Keratinocyte (primary cell): Measurements from ENCODE around the gene APEH. TPM values are rescaled to one million over a fixed set of nuclear protein-coding genes. Genes with fewer than 3 reads are reported as not detected.

Experiments used
- DNase-seq: peaks from one replicate; pipeline ENCODE4 v3.0.0-alpha.2; 2011; ENCODE audit warnings: low read depth, missing footprints, low spot score
- FAIRE-seq: peaks from 2 replicates; lab custom pipeline; 2011; peaks lifted over from hg19 to GRCh38; lab: Jason Lieb, UNC
- H2AFZ ChIP-seq: 2 replicates; pipeline ENCODE4 v1.6.0; 2012; ENCODE audit warnings: low read length, control low read depth, inconsistent platforms; ENCODE audit not compliant: control insufficient read depth
- H3K27ac ChIP-seq: 2 replicates; pipeline ENCODE4 v1.5.1; 2011; ENCODE audit warnings: low read length; ENCODE audit not compliant: control insufficient read depth, insufficient read depth
- H3K27me3 ChIP-seq: 3 replicates; pipeline ENCODE4 v1.6.0; 2011; ENCODE audit warnings: low read length; ENCODE audit not compliant: control insufficient read depth, insufficient read depth; ENCODE audit errors: extremely low read depth
- H3K36me3 ChIP-seq, 2 experiments: 2 replicates in 1 of 2; 3 replicates in 1 of 2; pipeline ENCODE4 v1.5.1; 2011; ENCODE audit warnings: low read length in 2 of 2, mild to moderate bottlenecking in 1 of 2; ENCODE audit not compliant: control insufficient read depth in 2 of 2, insufficient read depth in 2 of 2; ENCODE audit errors: extremely low read depth in 1 of 2
- H3K4me1 ChIP-seq: 3 replicates; pipeline ENCODE4 v1.5.1; 2011; ENCODE audit warnings: low read length; ENCODE audit not compliant: control insufficient read depth, insufficient read depth; ENCODE audit errors: extremely low read depth
- H3K4me2 ChIP-seq: 3 replicates; pipeline ENCODE4 v1.6.0; 2011; ENCODE audit warnings: low read depth, low read length; ENCODE audit not compliant: control insufficient read depth, insufficient read depth; ENCODE audit errors: extremely low read depth
- H3K4me3 ChIP-seq, 3 experiments: fragments of 200-600 bp in 1 of 3; sonication (generic) in 1 of 3; 2 replicates in 2 of 3; 3 replicates in 1 of 3; pipeline ENCODE4 v1.5.1; 2011 to 2016; ENCODE audit warnings: low read length in 3 of 3, mild to moderate bottlenecking in 3 of 3, control low read depth in 2 of 3, inconsistent platforms in 1 of 3, low read depth in 1 of 3, mixed read lengths in 1 of 3, mixed run types in 1 of 3, moderate library complexity in 1 of 3; ENCODE audit not compliant: control insufficient read depth in 2 of 3, insufficient read depth in 2 of 3; ENCODE audit errors: extremely low read depth in 1 of 3
- H3K79me2 ChIP-seq: 2 replicates; pipeline ENCODE4 v1.6.0; 2012; ENCODE audit warnings: low read length; ENCODE audit not compliant: control insufficient read depth, insufficient read depth
- H3K9ac ChIP-seq: 3 replicates; pipeline ENCODE4 v1.6.0; 2011; ENCODE audit warnings: low read length; ENCODE audit not compliant: control insufficient read depth, insufficient read depth; ENCODE audit errors: extremely low read depth
- H3K9me1 ChIP-seq: 3 replicates; pipeline ENCODE4 v1.6.0; 2011; ENCODE audit warnings: low read length; ENCODE audit not compliant: control insufficient read depth, insufficient read depth; ENCODE audit errors: extremely low read depth
- H3K9me3 ChIP-seq: 2 replicates; pipeline ENCODE4 v1.5.1; 2012; ENCODE audit warnings: low read depth, low read length; ENCODE audit not compliant: control insufficient read depth
- H4K20me1 ChIP-seq: 3 replicates; pipeline ENCODE4 v1.6.0; 2011; ENCODE audit warnings: low read length; ENCODE audit not compliant: control insufficient read depth, insufficient read depth; ENCODE audit errors: extremely low read depth
- EZH2 ChIP-seq: IDR thresholded peaks from one replicate; pipeline ENCODE4 v1.6.1; 2012; ENCODE audit warnings: inconsistent platforms, mild to moderate bottlenecking, low read length, moderate library complexity
- dilution Hi-C: fragments of 300-500 bp; cut with MboI; formaldehyde crosslinking; loops from one replicate; pipeline ENCODE4 v1.7.0; 2020; ENCODE audit warnings: low sequenced_read_pairs; ENCODE audit not compliant: extremely low pct_ligation_motif_present
- polyA plus RNA-seq, 5 experiments: library from polyadenylated mRNA; depleted of rRNA in 3 of 5; stranded (reverse) in 3 of 5; stranded (forward) in 1 of 5; unstranded in 1 of 5; fragments of >200 nt; gene quantifications; 1 replicate in 1 of 5; 2 replicates in 3 of 5; 3 replicates in 1 of 5; pipeline versions ENCODE4 v1.2.1 to v1.2.3, GENCODE V29; 2011 to 2012; ENCODE audit warnings: missing spikeins in 2 of 5, low read depth in 1 of 5, low replicate concordance in 1 of 5
- TF ChIP-seq, protein P1 (sequence below), 3 experiments: IDR thresholded peaks in 1 of 3; conservative IDR thresholded peaks in 1 of 3; optimal IDR thresholded peaks in 1 of 3; 2 replicates in 2 of 3; 3 replicates in 1 of 3; pipeline versions ENCODE3 to v1.5.1; 2011; ENCODE audit warnings: low read length in 3 of 3, mild to moderate bottlenecking in 3 of 3, moderate library complexity in 2 of 3, control low read depth in 1 of 3, inconsistent platforms in 1 of 3; ENCODE audit not compliant: insufficient read depth in 2 of 3; ENCODE audit errors: extremely low read depth in 1 of 3

Gene APEH
- polyA plus RNA-seq, 1 donor (not counting 4 experiments of a cell fraction or from before 2014, with no cell fraction given) = 106 TPM

GRCh38 chr3:49655731-49656285, 18.3 kb upstream of the APEH start:
- H3K79me2 ChIP-seq = no peaks in the 10 kb centered on the region
- H3K9ac ChIP-seq = no peak overlapping the region
- no peaks in the 10 kb centered on the region for H3K9me3 ChIP-seq
- DNase-seq (no peak), FAIRE-seq (no peak)
- peaks cover 25% of the 10 kb centered on the region for H3K27me3 ChIP-seq
- no peak overlapping the region for H3K4me2 ChIP-seq
- no peak overlapping the region for H3K27ac ChIP-seq
- no peaks in the 10 kb centered on the region for H3K9me1 ChIP-seq
- TF ChIP-seq EZH2 = no peak
- TF ChIP-seq, protein P1, sequence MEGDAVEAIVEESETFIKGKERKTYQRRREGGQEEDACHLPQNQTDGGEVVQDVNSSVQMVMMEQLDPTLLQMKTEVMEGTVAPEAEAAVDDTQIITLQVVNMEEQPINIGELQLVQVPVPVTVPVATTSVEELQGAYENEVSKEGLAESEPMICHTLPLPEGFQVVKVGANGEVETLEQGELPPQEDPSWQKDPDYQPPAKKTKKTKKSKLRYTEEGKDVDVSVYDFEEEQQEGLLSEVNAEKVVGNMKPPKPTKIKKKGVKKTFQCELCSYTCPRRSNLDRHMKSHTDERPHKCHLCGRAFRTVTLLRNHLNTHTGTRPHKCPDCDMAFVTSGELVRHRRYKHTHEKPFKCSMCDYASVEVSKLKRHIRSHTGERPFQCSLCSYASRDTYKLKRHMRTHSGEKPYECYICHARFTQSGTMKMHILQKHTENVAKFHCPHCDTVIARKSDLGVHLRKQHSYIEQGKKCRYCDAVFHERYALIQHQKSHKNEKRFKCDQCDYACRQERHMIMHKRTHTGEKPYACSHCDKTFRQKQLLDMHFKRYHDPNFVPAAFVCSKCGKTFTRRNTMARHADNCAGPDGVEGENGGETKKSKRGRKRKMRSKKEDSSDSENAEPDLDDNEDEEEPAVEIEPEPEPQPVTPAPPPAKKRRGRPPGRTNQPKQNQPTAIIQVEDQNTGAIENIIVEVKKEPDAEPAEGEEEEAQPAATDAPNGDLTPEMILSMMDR (optimal IDR thresholded peaks at IDR 0.05 in 1 of 3, IDR thresholded peaks at IDR 0.05 in 1 of 3, conservative IDR thresholded peaks at IDR 0.05 in 1 of 3; ENCODE audit: extremely low read depth in 1 of 3, insufficient read depth in 2 of 3, low read length in 3 of 3) = no peak
- H3K4me1 ChIP-seq = no peaks in the 10 kb centered on the region
- no peaks in the 10 kb centered on the region for H4K20me1 ChIP-seq
- H2AFZ ChIP-seq = no peak overlapping the region
- H3K4me3 ChIP-seq = no peak overlapping the region
- H3K36me3 ChIP-seq = no peaks in the 10 kb centered on the region
- dilution Hi-C loops = loop anchor here (25.0 kb wide), 1 partner anchor 94 kb away; the partner anchor contains the start of gene BSN

DNA sequence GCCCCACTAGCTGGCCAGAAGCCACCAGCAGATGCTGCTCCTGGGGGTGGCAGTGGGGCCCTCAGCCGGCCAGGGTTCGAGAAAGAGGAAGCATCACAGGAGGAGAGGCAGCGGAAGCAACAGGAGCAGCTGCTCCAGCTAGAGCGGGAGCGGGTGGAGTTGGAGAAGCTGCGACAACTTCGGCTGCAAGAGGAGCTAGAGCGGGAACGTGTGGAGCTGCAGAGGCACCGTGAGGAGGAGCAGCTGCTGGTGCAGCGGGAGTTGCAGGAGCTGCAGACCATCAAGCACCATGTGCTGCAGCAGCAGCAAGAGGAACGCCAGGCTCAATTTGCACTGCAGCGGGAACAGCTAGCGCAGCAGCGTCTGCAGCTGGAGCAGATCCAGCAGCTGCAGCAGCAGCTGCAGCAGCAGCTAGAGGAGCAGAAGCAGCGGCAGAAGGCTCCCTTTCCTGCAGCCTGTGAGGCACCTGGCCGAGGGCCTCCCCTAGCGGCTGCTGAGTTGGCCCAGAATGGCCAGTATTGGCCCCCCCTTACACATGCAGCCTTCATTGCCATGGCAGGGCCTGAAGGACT, 17.5 kb upstream of the APEH start:
- Histone ChIP-seq H3K79me2 (no peaks in the 10 kb centered on the region), H3K4me2 (no peak overlapping the region), H3K36me3 (no peaks in the 10 kb centered on the region), H3K9ac (no peak overlapping the region), H2AFZ (no peak overlapping the region), H3K4me1 (no peaks in the 10 kb centered on the region), H3K9me1 (no peaks in the 10 kb centered on the region), H3K9me3 (no peaks in the 10 kb centered on the region), H4K20me1 (no peaks in the 10 kb centered on the region), H3K4me3 (no peak overlapping the region), H3K27me3 (peaks cover 25% of the 10 kb centered on the region), H3K27ac (no peak overlapping the region)
- DNase-seq = no peak
- TF ChIP-seq EZH2 = no peak
- TF ChIP-seq, protein P1 (optimal IDR thresholded peaks at IDR 0.05 in 1 of 3, IDR thresholded peaks at IDR 0.05 in 1 of 3, conservative IDR thresholded peaks at IDR 0.05 in 1 of 3; ENCODE audit: extremely low read depth in 1 of 3, insufficient read depth in 2 of 3, low read length in 3 of 3) = peak in 2 of 3 experiments; percentile 35 to 71
- FAIRE-seq = no peak
- dilution Hi-C loops = loop anchor here (25.0 kb wide), 1 partner anchor 94 kb away; the partner anchor contains the start of gene BSN
